Astrocyte of the spinal cord (primary cell): Measurements from ENCODE around the gene ROR2.

Experiments
- DNase-seq: peaks from one replicate; pipeline ENCODE4 v3.0.0; 2011; ENCODE audit warnings: low read depth, low spot score
- H3K4me3 ChIP-seq: 2 replicates; pipeline ENCODE4 v1.5.1; 2011; ENCODE audit warnings: low read depth, mild to moderate bottlenecking, low read length, moderate library complexity
- CTCF ChIP-seq: IDR thresholded peaks from 2 replicates; pipeline ENCODE4 v1.5.1; 2012; ENCODE audit warnings: low read depth, mild to moderate bottlenecking, low read length, inconsistent platforms
- in situ Hi-C: cut with HindIII; loops from 2 replicates; pipeline ENCODE4 v1.10.0; 2017; ENCODE audit warnings: low sequenced_read_pairs

ROR2 gene

GRCh38 chr9:91760906-91761305 lies 189.1 kb downstream of the ROR2 start:
- in situ Hi-C loops, result no loop called here
- no peak overlapping the region for H3K4me3 ChIP-seq
- DNase-seq, result no peak
- TF ChIP-seq CTCF, result no peak

DNA sequence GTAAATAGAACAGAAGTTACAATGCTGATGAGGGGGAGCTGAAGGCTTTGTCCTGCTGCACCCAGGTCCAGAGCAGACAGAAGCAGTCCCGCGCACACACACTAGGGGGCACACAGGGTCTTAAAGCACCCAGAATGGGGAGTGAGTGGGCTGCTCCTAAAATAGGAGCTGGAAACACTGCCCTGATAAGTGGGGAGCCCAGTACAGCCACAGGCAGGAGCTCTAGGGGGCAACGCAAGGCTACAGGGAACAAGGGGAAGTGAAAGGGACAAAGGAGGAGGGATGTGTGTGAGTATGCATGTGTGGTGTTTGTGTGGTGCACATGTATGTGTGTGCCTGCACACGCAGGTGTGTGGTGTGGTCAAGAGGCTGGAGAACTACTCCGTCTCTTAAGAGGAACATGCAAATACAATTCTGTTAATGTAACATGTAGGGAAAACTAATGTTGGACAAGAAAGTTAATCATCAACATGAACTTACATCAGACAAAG lies 191.5 kb downstream of the ROR2 start:
- no peak overlapping the region for H3K4me3 ChIP-seq
- in situ Hi-C loops, result no loop called here
- TF ChIP-seq CTCF, result peak; percentile 80
- DNase-seq, result peak; percentile 33

GRCh38 chr9:91757782-91758181 lies 192.2 kb downstream of the ROR2 start:
- in situ Hi-C loops, result no loop called here
- TF ChIP-seq CTCF, result no peak
- DNase-seq, result no peak
- H3K4me3 ChIP-seq, result no peak overlapping the region

DNA sequence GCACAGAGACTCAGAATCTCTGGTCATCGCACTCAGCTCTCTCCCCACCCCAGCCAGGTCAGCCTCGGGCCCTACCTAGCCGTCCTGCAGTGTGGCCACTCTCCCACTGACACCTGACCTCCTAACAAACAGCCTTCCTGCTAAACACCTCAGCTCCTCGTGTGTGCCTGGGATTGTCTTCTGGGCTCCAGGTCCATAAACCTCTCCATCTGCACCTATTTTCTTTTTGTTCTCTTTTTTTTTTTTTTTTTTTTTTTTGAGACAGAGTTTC lies 193.6 kb downstream of the ROR2 start:
- no peak for DNase-seq
- H3K4me3 ChIP-seq, result no peak overlapping the region
- in situ Hi-C loops, result no loop called here
- TF ChIP-seq CTCF, result no peak

DNA sequence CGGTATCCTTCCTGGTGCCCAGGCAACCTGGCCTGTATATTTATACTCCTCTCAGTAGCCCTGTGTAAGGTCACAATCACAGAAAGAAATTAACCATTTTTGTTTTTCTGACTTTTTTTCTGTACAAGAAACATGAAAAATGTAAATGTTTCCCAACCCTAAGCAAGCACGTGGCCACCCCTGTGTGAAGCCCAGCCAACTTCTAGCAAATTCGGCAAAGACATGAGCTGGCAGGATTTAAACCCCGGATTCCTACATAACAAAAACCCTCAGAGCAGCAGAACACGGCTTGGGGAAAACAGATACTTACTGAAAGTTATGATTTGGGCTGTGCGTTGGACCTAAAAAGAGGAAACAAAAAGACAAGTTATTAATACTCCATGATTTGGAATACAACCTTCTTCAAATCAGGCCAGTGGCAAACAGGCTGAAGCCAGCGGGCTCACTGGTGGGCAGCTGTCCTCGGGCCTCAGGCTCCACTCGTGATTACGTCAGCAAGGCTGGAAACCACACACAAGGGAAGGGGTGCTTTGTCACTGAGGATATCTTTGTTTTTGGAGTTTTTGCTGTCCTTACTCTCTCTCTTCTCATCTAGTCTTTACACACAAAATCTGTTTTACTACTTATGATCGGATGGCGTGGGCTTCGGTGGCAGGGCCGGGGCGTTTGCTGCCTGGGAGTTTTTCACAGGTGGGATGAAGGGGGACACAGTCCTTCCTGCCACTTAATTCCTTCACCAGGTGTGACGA lies 194.1 kb downstream of the ROR2 start:
- DNase-seq, result no peak
- in situ Hi-C loops, result no loop called here
- no peak for TF ChIP-seq CTCF
- H3K4me3 ChIP-seq, result no peak overlapping the region

DNA sequence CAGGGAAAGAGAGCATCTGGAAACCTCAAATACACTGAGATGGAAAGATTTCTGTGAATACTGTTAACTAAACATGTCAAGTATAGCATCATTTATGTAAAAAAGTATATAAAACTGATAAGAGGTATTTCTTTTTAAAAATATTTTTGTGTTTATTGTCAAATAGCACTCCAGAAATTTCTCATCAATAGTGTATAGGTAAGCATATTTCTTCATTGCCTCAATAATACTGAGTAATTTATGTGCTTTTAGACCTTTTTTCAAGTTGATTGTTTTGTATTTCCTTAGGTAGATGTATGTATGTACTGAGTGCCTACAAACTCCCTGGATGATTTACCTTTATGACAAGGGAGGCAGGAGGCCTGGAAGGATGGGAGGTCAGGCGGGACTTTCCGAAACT lies 196.3 kb downstream of the ROR2 start:
- TF ChIP-seq CTCF, result no peak
- in situ Hi-C loops, result no loop called here
- no peak overlapping the region for H3K4me3 ChIP-seq
- DNase-seq, result no peak
